Astrocyte of the cerebellum (primary cell): ENCODE data around the gene STPG3.
"Not testable (repeated sequence)": the region's sequence is repeated elsewhere in the genome, so short reads cannot be mapped to it uniquely, and the experiment has no call there.

Experiments used
- DNase-seq: peaks from one replicate; pipeline ENCODE4 v3.0.0-alpha.2; 2011; ENCODE audit warnings: low read depth
- H3K4me3 ChIP-seq: 2 replicates; pipeline ENCODE4 v1.5.1; 2011; ENCODE audit warnings: mild to moderate bottlenecking, low read depth, low read length, moderate library complexity
- in situ Hi-C: cut with HindIII; loops from 2 replicates; pipeline ENCODE4 v1.10.0; 2017; ENCODE audit warnings: low sequenced_read_pairs
- TF ChIP-seq, protein P1 (sequence below): IDR thresholded peaks from 2 replicates; pipeline ENCODE4 v1.5.1; 2012; ENCODE audit warnings: low read length, low read depth, moderate library complexity, mild to moderate bottlenecking; ENCODE audit errors: missing control alignments

Gene STPG3

DNA sequence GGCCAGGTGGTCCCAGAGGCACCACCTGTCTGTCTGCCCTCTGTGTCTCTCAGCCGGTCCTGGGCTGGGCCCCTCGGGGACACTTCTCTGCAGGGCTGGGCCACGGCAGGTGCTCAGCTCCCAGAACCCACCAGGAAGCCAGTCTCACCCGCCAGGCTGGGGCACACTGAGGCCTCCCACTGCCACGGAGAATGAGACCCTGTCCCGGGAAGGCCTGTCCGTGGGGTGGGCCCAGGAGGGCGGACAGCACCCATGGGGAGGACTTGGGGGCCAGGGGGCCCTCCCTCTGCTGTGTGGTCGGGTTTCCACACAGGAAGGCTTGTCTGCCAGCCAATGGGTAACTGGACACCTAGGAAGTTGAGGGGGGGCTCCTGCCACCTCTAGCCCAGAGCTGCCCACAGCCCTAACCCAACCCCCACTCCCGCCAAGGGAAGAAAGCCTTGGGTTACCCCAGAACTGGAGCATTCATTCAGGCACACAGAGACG is 14.1 kb upstream of the STPG3 start:
- H3K4me3 ChIP-seq, result no peak overlapping the region
- in situ Hi-C loops, result no loop called here

DNA sequence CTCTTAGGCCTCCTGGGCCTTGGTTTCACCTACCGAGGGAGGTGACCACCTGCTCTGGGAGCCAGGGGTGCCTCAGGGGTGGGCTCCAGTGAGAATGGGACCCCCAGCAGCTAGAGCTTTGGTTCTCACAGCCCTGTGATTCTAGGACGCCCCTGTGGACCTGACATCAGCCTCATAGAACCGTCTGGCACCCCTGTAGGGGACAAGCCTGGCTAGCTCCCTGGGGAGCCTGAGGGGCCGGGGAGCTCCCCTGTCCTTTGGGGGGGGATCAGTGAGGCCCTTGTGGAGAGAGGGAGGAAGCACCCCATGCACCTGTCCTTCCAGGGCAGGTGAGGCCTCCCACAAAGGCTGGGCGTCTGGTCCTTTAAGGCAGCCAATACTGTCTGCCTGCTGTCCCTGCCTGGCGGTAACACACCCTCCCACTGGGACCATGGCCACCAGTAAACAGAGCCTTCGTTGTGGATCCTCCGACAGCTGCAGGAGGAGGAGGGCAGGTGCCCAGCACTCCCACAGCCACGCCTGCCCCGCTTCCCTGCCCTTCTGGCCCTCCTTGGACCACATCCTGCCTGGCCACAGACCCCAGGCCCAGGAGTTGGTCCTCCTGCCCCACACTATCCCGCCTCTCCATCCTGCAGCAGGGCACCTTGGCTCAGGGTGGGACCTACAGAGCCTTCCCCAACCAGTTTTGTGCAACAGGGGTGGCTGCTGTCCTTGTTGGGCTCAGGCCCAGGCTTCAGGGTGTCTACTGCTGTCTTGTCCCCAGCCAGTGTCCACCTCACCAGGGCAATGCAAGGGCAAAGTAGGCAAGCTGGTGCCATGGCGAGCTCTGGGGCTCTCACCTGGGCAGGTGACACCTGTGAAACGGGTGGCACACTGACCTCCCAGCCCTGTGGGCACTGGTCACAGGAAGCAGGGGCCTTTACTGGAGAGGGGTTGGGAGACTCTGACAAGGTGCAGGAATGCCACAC is 13.0 kb upstream of the STPG3 start:
- in situ Hi-C loops, result no loop called here
- no peak for DNase-seq
- H3K4me3 ChIP-seq, result no peak overlapping the region
- TF ChIP-seq, protein P1, sequence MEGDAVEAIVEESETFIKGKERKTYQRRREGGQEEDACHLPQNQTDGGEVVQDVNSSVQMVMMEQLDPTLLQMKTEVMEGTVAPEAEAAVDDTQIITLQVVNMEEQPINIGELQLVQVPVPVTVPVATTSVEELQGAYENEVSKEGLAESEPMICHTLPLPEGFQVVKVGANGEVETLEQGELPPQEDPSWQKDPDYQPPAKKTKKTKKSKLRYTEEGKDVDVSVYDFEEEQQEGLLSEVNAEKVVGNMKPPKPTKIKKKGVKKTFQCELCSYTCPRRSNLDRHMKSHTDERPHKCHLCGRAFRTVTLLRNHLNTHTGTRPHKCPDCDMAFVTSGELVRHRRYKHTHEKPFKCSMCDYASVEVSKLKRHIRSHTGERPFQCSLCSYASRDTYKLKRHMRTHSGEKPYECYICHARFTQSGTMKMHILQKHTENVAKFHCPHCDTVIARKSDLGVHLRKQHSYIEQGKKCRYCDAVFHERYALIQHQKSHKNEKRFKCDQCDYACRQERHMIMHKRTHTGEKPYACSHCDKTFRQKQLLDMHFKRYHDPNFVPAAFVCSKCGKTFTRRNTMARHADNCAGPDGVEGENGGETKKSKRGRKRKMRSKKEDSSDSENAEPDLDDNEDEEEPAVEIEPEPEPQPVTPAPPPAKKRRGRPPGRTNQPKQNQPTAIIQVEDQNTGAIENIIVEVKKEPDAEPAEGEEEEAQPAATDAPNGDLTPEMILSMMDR, result no peak

More for the DNA sequence above, 14.1 kb upstream of the STPG3 start:
- no peak for DNase-seq
- TF ChIP-seq, protein P1, result no peak

DNA sequence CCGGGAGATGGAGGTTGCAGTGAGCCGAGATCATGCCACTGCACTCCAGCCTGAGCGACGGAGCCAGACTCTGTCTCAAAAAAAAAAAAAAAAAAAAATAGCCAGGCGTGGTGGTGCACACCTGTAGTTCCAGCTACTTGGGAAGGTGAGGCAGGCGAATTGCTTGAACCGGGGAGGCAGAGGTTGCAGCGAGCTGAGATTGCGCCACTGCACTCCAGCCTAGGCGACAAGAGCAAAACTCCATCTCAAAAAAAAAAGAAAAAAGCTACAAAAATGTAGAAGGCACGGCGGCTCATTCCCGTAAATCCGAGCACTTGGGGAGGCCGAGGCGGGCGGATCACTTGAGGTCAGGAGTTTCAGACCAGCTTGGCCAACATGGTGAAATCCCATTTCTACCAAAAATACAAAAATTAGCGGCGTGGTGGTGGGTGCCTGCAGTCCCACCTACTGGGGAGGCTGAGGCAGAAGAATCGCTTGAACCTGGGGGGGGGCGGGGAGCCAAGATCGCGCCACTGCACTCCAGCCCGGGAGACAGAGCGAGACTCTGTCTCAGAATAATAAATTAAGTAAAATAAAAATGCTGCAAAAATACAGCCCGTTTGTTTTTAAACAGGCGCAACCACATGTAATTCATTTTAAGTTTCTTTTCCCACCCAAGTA is 11.4 kb upstream of the STPG3 start:
- DNase-seq, in situ Hi-C loops: not testable (repeated sequence)
- H3K4me3 ChIP-seq, result peak overlapping the region; percentile 61

DNA sequence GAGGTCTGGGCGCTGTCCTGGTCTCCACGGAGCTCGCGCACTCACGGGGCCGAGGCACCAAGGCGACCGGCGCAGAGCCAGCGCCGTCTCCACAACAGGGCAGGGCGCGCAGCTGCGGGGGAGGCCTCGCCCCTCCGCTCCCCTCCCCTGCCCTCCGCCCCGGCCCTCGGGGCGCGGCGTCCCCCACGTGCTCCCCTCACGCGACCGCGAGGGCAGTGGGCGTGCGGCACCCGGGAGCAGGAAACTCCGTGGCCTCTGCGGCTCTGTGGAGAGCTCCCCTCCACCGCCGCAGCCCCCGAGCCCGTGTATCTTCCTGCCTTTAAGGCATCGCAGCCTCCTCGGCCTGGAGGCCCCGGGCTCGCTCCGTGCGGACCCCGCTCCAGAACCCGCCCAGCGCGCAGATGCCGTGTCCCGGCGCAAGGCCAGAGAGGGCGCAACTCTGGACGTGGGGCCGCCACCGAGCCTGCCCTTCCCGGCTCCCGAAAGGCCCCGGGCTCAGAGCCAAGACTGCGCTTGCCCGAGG is 10.7 kb upstream of the STPG3 start:
- DNase-seq, result peak; percentile 18
- TF ChIP-seq, protein P1, result no peak
- in situ Hi-C loops, result no loop called here
- H3K4me3 ChIP-seq, result peak overlapping the region; percentile 61

DNA sequence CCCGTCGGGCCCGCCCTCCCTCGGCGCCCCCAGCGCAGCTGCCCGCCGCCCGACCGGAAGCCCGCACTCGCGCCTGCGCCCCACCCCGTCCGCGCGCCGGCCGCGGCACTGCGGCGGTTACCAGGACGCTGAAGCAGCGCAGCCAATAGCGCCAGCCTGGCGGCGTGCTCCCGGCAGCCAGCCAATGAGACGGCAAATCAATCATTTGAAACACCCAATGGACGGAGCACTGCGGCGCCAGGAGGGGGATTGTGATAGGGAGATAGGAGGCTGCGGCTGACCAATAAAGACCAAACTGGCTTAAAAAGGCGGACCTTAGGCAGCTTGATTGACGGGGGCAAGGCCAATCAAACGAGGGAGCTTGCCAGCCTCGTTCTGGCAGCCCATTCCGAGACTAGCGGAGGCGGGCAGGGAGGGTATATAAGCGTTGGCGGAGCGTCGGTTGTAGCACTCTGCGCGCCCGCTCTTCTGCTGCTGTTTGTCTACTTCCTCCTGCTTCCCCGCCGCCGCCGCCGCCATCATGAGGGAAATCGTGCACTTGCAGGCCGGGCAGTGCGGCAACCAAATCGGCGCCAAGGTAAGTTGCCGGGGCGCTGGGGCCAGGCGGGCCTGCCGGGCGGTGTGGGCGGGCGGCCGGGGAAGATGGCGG is 10.1 kb upstream of the STPG3 start, which contains the start of gene TUBB4B:
Gene TUBB4B (plus strand): TSS at position 447 of the 649 bp plus-strand sequence. CDS start 74 bp downstream, at position 521.
- in situ Hi-C loops, result no loop called here
- H3K4me3 ChIP-seq, result peak within 1 kb of the TSS; percentile 86
- TF ChIP-seq, protein P1, result no peak
- DNase-seq, result peak; percentile 100

DNA sequence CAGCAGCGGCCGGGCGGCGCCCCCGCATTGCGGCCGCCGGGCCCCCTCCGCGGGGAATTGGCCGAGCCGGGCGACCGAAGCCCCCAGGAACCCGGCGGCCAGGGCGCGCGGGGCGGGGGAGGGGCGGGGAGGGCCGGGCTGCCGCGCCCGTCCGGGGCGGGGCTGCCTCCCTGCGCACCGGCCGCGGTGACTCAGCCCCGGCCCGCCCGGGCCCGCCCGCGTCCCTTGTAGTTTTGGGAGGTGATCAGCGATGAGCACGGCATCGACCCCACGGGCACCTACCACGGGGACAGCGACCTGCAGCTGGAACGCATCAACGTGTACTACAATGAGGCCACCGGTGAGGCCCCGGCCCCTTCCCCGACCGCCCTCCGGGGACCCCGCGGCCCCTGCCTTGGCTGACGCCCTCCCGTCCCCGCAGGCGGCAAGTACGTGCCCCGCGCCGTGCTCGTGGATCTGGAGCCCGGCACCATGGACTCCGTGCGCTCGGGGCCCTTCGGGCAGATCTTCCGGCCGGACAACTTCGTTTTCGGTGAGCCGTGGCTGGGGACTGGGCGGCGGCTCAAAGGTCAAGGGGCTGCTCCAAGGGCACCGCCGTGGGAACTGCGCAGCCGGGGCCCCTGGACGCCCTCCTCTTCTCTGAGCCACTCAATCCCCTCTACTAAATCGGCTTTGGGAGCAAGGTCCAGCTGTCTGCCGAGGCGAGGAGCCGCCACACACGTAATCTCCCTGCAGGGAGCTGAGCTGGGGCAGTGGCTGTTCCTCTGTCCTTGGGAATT is 9.4 kb upstream of the STPG3 start:
- TF ChIP-seq, protein P1, result no peak
- no peak for DNase-seq
- in situ Hi-C loops, result no loop called here
- H3K4me3 ChIP-seq, result peak overlapping the region; percentile 86
